Kidney epithelial cell (primary cell): ENCODE data around the gene CCT7. TPM values are rescaled to one million over a fixed set of nuclear protein-coding genes. Genes with fewer than 3 reads are reported as not detected.

Experiments
- DNase-seq: peaks from one replicate; pipeline ENCODE4 v3.0.0-alpha.2; 2010; ENCODE audit warnings: low read depth
- H3K27me3 ChIP-seq: 2 replicates; pipeline ENCODE4 v1.6.0; 2011; ENCODE audit warnings: low read length; ENCODE audit not compliant: control insufficient read depth, insufficient read depth
- H3K36me3 ChIP-seq: 2 replicates; pipeline ENCODE4 v1.5.1; 2011; ENCODE audit warnings: low read length; ENCODE audit not compliant: control insufficient read depth, insufficient read depth
- H3K4me3 ChIP-seq: 2 replicates; pipeline ENCODE4 v1.5.1; 2011; ENCODE audit warnings: low read depth, mild to moderate bottlenecking, control low read depth, low read length
- total RNA-seq: library from RNA; depleted of rRNA; stranded (reverse); fragments of >200 nt; gene quantifications from 2 replicates; pipeline ENCODE4 v1.2.3, GENCODE V29; 2015
- TF ChIP-seq, protein P1 (sequence below): IDR thresholded peaks from 2 replicates; pipeline ENCODE4 v1.5.1; 2011; ENCODE audit warnings: mild to moderate bottlenecking, moderate library complexity, low read length, control low read depth, inconsistent platforms; ENCODE audit not compliant: insufficient read depth, poor library complexity, severe bottlenecking

Gene CCT7
- total RNA-seq, 1 donor from 2014 or later, result 277 TPM

DNA sequence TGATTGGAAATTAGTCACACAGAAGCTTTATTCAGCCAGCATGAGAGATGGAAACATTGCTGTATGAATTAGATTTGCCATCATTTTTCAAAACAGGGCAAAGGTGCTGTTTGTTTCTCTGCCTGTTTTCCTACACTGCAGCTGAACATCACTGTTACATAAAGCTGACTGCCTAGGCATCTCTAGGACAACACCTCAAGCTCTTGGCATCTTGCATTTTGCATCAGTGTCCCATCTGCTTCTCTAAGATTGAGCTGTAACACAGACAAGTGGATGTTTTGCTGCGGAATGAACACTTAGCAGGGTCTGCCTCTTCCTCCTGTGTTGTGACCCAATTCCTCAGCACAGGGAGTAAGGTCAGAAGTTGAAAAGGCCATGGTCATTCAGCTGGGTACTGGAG lies 4.9 kb downstream of the CCT7 start:
- no peaks in the 10 kb centered on the region for H3K36me3 ChIP-seq
- TF ChIP-seq, protein P1, sequence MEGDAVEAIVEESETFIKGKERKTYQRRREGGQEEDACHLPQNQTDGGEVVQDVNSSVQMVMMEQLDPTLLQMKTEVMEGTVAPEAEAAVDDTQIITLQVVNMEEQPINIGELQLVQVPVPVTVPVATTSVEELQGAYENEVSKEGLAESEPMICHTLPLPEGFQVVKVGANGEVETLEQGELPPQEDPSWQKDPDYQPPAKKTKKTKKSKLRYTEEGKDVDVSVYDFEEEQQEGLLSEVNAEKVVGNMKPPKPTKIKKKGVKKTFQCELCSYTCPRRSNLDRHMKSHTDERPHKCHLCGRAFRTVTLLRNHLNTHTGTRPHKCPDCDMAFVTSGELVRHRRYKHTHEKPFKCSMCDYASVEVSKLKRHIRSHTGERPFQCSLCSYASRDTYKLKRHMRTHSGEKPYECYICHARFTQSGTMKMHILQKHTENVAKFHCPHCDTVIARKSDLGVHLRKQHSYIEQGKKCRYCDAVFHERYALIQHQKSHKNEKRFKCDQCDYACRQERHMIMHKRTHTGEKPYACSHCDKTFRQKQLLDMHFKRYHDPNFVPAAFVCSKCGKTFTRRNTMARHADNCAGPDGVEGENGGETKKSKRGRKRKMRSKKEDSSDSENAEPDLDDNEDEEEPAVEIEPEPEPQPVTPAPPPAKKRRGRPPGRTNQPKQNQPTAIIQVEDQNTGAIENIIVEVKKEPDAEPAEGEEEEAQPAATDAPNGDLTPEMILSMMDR, result no peak
- no peak for DNase-seq
- no peaks in the 10 kb centered on the region for H3K27me3 ChIP-seq
- no peak overlapping the region for H3K4me3 ChIP-seq

DNA sequence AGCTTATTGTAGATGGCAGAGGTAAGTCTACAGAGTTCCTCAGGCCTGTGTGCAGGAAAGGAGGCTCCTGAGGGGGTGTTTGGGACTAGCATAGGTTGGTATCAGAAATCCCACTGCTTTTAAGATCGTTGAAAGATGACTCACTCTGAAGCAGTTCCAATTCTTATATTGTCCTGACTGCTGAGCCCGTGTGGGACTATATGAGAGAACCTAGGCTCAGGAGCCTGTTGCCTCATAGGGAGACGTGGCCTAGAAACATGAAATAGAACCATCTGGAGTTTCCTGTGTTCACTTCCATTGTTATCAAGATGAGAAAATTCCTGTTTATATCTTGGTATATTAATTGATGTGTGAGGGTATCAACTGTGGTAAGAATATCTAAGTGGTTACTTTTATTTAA lies 5.7 kb downstream of the CCT7 start:
- H3K36me3 ChIP-seq, result no peaks in the 10 kb centered on the region
- DNase-seq, result no peak

DNA sequence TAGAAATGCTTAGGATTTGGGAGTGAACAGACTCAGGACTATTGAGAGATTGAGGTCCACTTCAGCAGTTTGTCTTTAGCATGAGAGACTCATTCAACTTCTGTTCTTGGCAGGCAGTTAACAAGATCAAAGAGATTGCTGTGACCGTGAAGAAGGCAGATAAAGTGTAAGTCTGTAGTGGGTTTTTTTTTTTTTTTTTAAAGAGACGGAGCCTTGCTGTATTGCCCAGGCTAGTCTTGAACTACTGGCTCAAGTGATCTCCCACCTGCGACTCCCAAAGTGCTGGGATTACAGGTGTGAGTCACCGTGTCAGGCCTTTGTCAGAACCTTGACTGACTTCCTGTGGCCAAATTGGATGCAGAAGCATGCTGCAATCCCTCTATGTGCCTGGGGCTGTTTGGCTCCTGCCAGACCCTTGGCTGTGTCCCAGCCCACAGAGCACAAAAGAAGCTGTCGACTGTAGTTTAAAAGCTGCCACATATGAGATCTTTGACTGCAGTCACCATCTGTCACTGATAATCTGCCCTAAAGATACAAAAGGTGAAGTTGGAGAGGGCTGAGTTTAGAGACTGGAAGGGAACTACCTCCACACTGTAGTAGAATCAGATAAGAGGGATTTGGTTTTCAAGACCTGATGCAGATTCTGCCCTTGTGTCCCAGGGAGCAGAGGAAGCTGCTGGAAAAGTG lies 9.9 kb downstream of the CCT7 start:
- DNase-seq, result peak; percentile 48
- Histone ChIP-seq H3K36me3 (peaks cover 3% of the 10 kb centered on the region), H3K4me3 (no peak overlapping the region), H3K27me3 (no peaks in the 10 kb centered on the region)
- TF ChIP-seq, protein P1, result no peak

More for the DNA sequence above, 5.7 kb downstream of the CCT7 start:
- TF ChIP-seq, protein P1, result no peak
- Histone ChIP-seq H3K4me3 (no peak overlapping the region), H3K27me3 (no peaks in the 10 kb centered on the region)

DNA sequence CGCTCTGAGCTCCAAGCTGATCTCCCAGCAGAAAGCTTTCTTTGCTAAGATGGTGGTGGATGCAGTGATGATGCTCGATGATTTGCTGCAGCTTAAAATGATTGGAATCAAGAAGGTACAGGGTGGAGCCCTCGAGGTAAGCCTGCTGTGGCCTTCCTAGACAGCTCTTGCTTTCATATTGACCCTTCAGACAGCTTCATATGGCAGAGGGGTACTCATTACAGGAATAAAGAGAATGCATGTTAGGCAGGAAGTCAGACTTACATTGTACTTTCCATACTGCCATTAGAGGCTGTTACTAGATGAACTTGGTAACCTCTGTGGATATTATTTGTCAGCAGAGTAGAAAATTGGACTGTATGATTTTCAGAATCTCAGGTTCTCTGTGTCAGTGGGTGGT lies 10.5 kb downstream of the CCT7 start:
- TF ChIP-seq, protein P1, result no peak
- DNase-seq, result no peak
- H3K36me3 ChIP-seq, result peaks cover 3% of the 10 kb centered on the region
- no peak overlapping the region for H3K4me3 ChIP-seq
- H3K27me3 ChIP-seq, result no peaks in the 10 kb centered on the region

DNA sequence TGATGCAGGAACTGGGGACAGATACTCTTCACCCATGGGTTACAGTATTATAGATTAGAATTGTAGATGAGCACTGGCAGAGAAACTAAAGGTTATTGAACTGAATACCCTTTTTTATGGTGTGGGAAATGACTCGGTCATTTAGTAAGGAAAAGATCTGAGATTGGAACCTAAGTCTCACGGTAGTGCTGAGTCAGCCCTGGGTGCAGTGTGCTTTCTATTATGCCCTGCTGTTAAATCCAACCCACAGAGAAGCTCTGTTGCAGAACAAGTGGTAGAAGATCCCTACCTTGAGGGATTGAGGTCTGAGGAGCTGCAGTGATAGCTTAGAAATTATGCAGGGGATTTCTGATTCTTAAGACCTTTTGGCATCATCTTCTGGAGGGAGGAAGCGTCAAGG lies 12.7 kb downstream of the CCT7 start:
- TF ChIP-seq, protein P1, result no peak

DNA sequence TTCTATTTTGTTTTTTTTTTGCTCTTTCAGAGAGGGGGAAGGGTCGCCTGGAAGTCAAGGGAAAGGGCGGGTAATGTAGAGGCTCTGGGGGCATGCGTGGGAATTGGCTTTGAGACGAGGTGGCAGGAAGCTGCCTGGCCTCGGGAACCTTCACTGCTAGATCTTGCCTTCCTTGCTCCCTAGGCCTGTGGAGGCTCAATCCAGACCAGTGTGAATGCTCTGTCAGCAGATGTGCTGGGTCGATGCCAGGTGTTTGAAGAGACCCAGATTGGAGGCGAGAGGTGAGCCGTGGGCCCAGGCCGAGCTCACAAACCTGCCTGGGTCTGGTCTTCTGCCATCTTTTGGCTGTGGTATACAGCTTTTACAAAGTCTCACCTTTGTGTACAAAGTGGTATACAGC lies 15.5 kb downstream of the CCT7 start:
- DNase-seq, result no peak
- TF ChIP-seq, protein P1, result no peak
- Histone ChIP-seq H3K36me3 (peaks cover 18% of the 10 kb centered on the region), H3K4me3 (no peak overlapping the region), H3K27me3 (no peaks in the 10 kb centered on the region)

More for the DNA sequence above, 12.7 kb downstream of the CCT7 start:
- Histone ChIP-seq H3K36me3 (peaks cover 11% of the 10 kb centered on the region), H3K4me3 (no peak overlapping the region), H3K27me3 (no peaks in the 10 kb centered on the region)
- no peak for DNase-seq
